ENCODE measurements around the gene STXBP4. TPM values are rescaled to one million over a fixed set of nuclear protein-coding genes. Genes with fewer than 3 reads are reported as not detected.

Gene STXBP4
- total RNA-seq, 1 donor from 2014 or later, result 5.1 TPM

- Mint-ChIP-seq H3K4me3 (no peak overlapping the region), H3K36me3 (ENCODE audit: low read depth) (no peaks in the 10 kb centered on the region), H3K9me3 (no peaks in the 10 kb centered on the region), H3K27ac (no peak overlapping the region), H3K4me1 (ENCODE audit: low read depth) (no peaks in the 10 kb centered on the region), H3K27me3 (ENCODE audit: insufficient read depth) (peaks cover 10% of the 10 kb centered on the region)
- intact Hi-C loops (cut with micrococcal nuclease), result no loop called here
- DNase-seq (ENCODE audit: low spot score), result no peak
Observed at GRCh38 chr17:55215711-55216110, 247.1 kb downstream of the STXBP4 start.

GRCh38 chr17:55216888-55217287 lies 248.3 kb downstream of the STXBP4 start:
- no peak for DNase-seq (ENCODE audit: low spot score)
- H3K4me1 Mint-ChIP-seq (ENCODE audit: low read depth), result no peaks in the 10 kb centered on the region
- intact Hi-C loops (cut with micrococcal nuclease), result no loop called here
- H3K9me3 Mint-ChIP-seq, result no peaks in the 10 kb centered on the region
- H3K36me3 Mint-ChIP-seq (ENCODE audit: low read depth), result no peaks in the 10 kb centered on the region
- H3K4me3 Mint-ChIP-seq, result no peak overlapping the region
- H3K27me3 Mint-ChIP-seq (ENCODE audit: insufficient read depth), result peaks cover 9% of the 10 kb centered on the region
- no peak overlapping the region for H3K27ac Mint-ChIP-seq

GRCh38 chr17:55219459-55219858 lies 250.9 kb downstream of the STXBP4 start:
- intact Hi-C loops (cut with micrococcal nuclease), result no loop called here
- Mint-ChIP-seq H3K27ac (no peak overlapping the region), H3K36me3 (ENCODE audit: low read depth) (no peaks in the 10 kb centered on the region), H3K4me3 (no peak overlapping the region), H3K27me3 (ENCODE audit: insufficient read depth) (peaks cover 9% of the 10 kb centered on the region), H3K9me3 (no peaks in the 10 kb centered on the region), H3K4me1 (ENCODE audit: low read depth) (no peaks in the 10 kb centered on the region)
- no peak for DNase-seq (ENCODE audit: low spot score)

- intact Hi-C loops (cut with micrococcal nuclease), result no loop called here
- DNase-seq (ENCODE audit: low spot score), result no peak
- Mint-ChIP-seq H3K27ac (no peak overlapping the region), H3K9me3 (no peaks in the 10 kb centered on the region), H3K27me3 (ENCODE audit: insufficient read depth) (peaks cover 9% of the 10 kb centered on the region), H3K4me3 (no peak overlapping the region), H3K4me1 (ENCODE audit: low read depth) (no peaks in the 10 kb centered on the region), H3K36me3 (ENCODE audit: low read depth) (no peaks in the 10 kb centered on the region)
Observed at GRCh38 chr17:55219934-55220333, 251.4 kb downstream of the STXBP4 start.

Other genes with a start within 250 kb of the STXBP4 start
- gene TOM1L1, start 67.9 kb upstream of the STXBP4 start, total RNA-seq, result 0.32 and 0.41 TPM in 2 replicates
- 45.0 and 51.3 TPM in 2 replicates for gene COX11, start 111 bp upstream of the STXBP4 start, total RNA-seq